ENCODE results near the gene CNTNAP2.

- TF ChIP-seq POLR2A (IDR thresholded peaks at IDR 0.05; ENCODE audit: low read depth, low read length) (no peak), CTCF (conservative IDR thresholded peaks at IDR 0.05; ENCODE audit: low read depth, low read length) (no peak), RCOR1 (IDR thresholded peaks at IDR 0.05; ENCODE audit: insufficient replicate concordance, low read length) (no peak), NFE2L2 (IDR thresholded peaks at IDR 0.05; ENCODE audit: low read depth, low read length) (no peak), FOS (IDR thresholded peaks at IDR 0.05; ENCODE audit: low read depth, low read length) (no peak), MAFK (IDR thresholded peaks at IDR 0.05; ENCODE audit: low read depth, low read length) (no peak), RFX5 (IDR thresholded peaks at IDR 0.05; ENCODE audit: low read depth, low read length) (no peak), ELK1 (IDR thresholded peaks at IDR 0.05; ENCODE audit: borderline replicate concordance, low read depth, low read length) (no peak), SMC3 (IDR thresholded peaks at IDR 0.05; ENCODE audit: low read depth, low read length) (no peak), MAZ (IDR thresholded peaks at IDR 0.05; ENCODE audit: borderline replicate concordance, low read depth, low read length) (no peak), USF2 (IDR thresholded peaks at IDR 0.05; ENCODE audit: low read depth, low read length) (no peak), RAD21 (IDR thresholded peaks at IDR 0.05; ENCODE audit: low read length) (no peak), CEBPB (IDR thresholded peaks at IDR 0.05; ENCODE audit: low read depth, low read length) (no peak)
Observed at GRCh38 chr7:147777309-147777708, 1660.7 kb downstream of the CNTNAP2 start.
